ENCODE measurements around the gene ZNF592. TPM values are rescaled to one million over a fixed set of nuclear protein-coding genes. Genes with fewer than 3 reads are reported as not detected.

Gene ZNF592
- total and polyA plus RNA-seq, 5 experiments from 2014 or later, result 3.2 to 40.7 (median 9.4) TPM

DNA sequence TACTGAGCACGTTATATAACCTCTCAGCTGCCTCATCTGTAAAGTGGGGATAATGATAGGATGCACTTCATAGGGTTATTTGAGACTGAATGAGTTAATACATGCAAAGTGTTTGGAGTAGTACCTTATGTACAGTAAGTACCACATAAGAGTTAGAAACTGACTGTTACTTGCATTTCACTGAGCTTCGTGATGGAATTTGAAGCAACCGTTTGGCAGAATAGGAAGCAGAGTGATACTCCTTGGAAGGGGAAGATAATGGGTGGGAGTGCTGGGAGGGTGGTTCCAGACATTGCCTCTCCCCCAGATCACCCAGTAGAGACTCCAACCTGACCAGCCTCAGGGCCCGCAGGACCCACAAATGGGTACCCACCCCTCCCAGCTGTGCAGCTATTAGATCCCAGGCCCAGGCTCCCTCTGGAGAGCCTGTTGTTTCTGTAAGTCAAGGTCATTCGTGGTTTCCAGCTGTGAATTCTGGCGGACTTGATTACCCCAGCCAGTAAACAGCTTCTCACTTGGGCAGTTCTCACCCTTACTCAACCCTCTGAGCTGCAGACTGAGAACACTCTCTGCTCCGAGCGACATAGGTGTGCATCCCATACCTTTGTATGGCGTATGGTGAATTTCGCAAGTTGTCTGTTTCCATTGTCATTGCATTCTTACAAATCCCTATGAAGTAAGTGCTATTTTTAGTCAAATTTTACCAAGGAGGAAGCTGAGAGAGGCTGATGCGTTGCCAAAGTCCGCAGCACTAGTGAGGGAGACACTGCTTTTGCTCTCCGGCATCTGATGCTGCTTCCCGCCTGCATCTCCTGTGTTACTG lies 79.9 kb downstream of the ZNF592 start:
- H3K4me3 Mint-ChIP-seq, result no peak overlapping the region
- no peak overlapping the region for H3K27ac Mint-ChIP-seq
- no peak for ATAC-seq
- no peaks in the 10 kb centered on the region for H3K4me1 Mint-ChIP-seq
- no peaks in the 10 kb centered on the region for H3K36me3 Mint-ChIP-seq
- no peaks in the 10 kb centered on the region for H3K9me3 Mint-ChIP-seq
- POLR2A ChIA-PET, result no interaction called here
- H3K27me3 Mint-ChIP-seq, result peaks cover 0 to 2% (median 0%) of the 10 kb centered on the region in 5 donors
- DNase-seq, result no peak

- H3K9me3 Mint-ChIP-seq, result no peaks in the 10 kb centered on the region
- no peak for ATAC-seq
- no peaks in the 10 kb centered on the region for H3K36me3 Mint-ChIP-seq
Observed at GRCh38 chr15:84829428-84829827, 81.0 kb downstream of the ZNF592 start.

DNA sequence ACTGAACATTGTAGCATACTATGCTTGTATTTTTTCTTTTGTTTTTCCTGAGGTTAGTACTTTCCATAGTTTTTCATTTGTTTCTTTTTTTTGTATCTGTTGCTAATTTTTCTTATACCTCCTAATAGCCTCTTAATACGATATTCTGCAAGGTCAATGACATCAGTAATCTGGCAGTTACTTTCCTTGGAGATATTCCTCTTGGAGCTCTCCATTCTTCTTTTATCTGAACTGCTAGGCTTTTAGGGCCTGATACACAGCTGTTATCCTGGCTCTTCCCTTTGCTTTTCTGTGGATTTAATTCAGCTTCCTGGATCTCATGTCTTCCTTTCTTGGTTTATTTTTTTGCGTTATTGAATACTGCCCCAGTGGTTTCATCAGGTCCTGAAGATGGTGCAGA lies 81.6 kb downstream of the ZNF592 start:
- H3K9me3 Mint-ChIP-seq, result no peaks in the 10 kb centered on the region
- peaks cover 0 to 2% (median 0%) of the 10 kb centered on the region in 5 donors for H3K27me3 Mint-ChIP-seq
- POLR2A ChIA-PET, result no interaction called here
- no peak overlapping the region for H3K4me3 Mint-ChIP-seq
- no peak overlapping the region for H3K27ac Mint-ChIP-seq
- H3K4me1 Mint-ChIP-seq, result no peaks in the 10 kb centered on the region
- ATAC-seq (no peak), DNase-seq (no peak)
- H3K36me3 Mint-ChIP-seq, result no peaks in the 10 kb centered on the region

More at GRCh38 chr15:84829428-84829827, 81.0 kb downstream of the ZNF592 start:
- no peak for DNase-seq
- POLR2A ChIA-PET, result no interaction called here
- Mint-ChIP-seq H3K4me1 (no peaks in the 10 kb centered on the region), H3K27ac (no peak overlapping the region), H3K4me3 (no peak overlapping the region), H3K27me3 (peaks cover 0 to 2% (median 0%) of the 10 kb centered on the region in 5 donors)

GRCh38 chr15:84831028-84831427 lies 82.6 kb downstream of the ZNF592 start:
- no peaks in the 10 kb centered on the region for H3K36me3 Mint-ChIP-seq
- peaks cover 0 to 8% (median 2%) of the 10 kb centered on the region in 5 donors for H3K27me3 Mint-ChIP-seq
- no peaks in the 10 kb centered on the region for H3K9me3 Mint-ChIP-seq
- no peaks in the 10 kb centered on the region for H3K4me1 Mint-ChIP-seq
- H3K27ac Mint-ChIP-seq, result peak overlapping the region in 1 of 10 donors; percentile 45
- DNase-seq (no peak), ATAC-seq (no peak)
- POLR2A ChIA-PET, result no interaction called here
- H3K4me3 Mint-ChIP-seq, result no peak overlapping the region

DNA sequence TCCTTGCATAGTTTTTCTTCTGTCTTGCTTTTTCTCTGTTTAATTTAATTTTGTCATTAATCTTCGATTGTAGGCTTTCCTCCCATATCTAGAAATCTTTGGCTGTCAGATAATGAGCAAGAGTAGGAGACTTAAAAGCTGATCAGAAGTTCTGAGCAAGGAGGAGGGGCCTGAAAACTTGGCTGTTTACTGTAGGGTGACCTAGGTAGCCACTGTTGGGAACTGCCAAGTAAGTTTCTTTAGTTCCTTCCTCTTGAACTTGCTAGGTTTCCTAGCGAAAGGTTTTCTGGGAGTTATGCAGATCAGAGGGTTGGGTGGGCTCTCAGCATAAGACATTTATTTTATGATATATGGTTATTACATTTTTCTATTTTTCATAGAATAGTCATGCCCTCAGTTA lies 83.2 kb downstream of the ZNF592 start:
- H3K9me3 Mint-ChIP-seq, result no peaks in the 10 kb centered on the region
- POLR2A ChIA-PET, result no interaction called here
- H3K36me3 Mint-ChIP-seq, result no peaks in the 10 kb centered on the region
- no peaks in the 10 kb centered on the region for H3K4me1 Mint-ChIP-seq
- DNase-seq (no peak), ATAC-seq (no peak)
- H3K27me3 Mint-ChIP-seq, result peaks cover 0 to 14% (median 2%) of the 10 kb centered on the region in 5 donors
- no peak overlapping the region for H3K27ac Mint-ChIP-seq
- H3K4me3 Mint-ChIP-seq, result no peak overlapping the region

- no peak overlapping the region for H3K27ac Mint-ChIP-seq
- no peak for DNase-seq
- ATAC-seq, result no peak
Observed at GRCh38 chr15:84832448-84833040, 84.2 kb downstream of the ZNF592 start.

DNA sequence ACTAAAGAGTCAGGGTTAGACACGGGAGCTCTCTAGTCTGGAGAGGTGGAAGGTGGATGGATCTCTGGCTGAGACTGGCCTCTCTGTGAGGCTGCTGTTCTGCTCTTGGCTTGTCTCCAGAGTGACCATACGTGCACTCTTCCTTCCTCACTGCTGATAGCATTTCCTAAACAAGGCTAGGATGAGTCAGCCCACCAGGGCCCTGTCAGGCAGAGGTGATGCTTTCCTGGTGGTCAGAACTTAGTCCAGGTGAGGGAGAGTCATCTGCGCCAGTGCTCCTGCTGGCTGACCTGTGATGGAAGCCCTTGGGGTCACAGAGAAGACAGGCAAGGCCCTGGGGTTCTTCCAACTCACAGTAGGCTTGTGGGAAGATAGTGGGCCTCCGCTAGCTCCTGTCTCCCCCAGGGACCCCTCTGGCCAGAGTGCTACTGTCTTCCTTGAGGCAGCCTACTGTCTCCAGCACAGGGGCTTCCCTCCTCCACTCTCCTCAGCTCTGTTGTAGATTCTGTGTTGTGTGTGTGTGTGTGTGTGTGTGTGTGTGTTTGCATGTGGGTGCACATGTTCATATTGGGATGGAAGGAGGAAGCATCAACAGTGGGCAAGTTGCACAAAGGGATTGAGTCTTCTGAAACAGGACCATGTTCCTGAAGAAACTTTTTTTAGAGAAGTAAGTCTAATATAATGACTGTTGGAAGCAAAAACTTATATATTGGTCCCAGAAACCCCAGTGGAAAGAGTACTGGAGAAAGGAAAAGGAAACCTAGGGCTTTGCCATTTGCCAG lies 85.2 kb downstream of the ZNF592 start:
- Mint-ChIP-seq H3K4me1 (no peaks in the 10 kb centered on the region), H3K27me3 (peaks cover 0 to 15% (median 4%) of the 10 kb centered on the region in 5 donors), H3K36me3 (no peaks in the 10 kb centered on the region), H3K27ac (peak overlapping the region in 1 of 10 donors; percentile 24), H3K9me3 (no peaks in the 10 kb centered on the region), H3K4me3 (no peak overlapping the region)
- no peak for DNase-seq
- ATAC-seq, result no peak
- POLR2A ChIA-PET, result no interaction called here

More at GRCh38 chr15:84832448-84833040, 84.2 kb downstream of the ZNF592 start:
- no peaks in the 10 kb centered on the region for H3K36me3 Mint-ChIP-seq
- no peaks in the 10 kb centered on the region for H3K4me1 Mint-ChIP-seq
- peaks cover 0 to 15% (median 2%) of the 10 kb centered on the region in 5 donors for H3K27me3 Mint-ChIP-seq
- no peak overlapping the region for H3K4me3 Mint-ChIP-seq
- no peaks in the 10 kb centered on the region for H3K9me3 Mint-ChIP-seq
- POLR2A ChIA-PET, result no interaction called here

DNA sequence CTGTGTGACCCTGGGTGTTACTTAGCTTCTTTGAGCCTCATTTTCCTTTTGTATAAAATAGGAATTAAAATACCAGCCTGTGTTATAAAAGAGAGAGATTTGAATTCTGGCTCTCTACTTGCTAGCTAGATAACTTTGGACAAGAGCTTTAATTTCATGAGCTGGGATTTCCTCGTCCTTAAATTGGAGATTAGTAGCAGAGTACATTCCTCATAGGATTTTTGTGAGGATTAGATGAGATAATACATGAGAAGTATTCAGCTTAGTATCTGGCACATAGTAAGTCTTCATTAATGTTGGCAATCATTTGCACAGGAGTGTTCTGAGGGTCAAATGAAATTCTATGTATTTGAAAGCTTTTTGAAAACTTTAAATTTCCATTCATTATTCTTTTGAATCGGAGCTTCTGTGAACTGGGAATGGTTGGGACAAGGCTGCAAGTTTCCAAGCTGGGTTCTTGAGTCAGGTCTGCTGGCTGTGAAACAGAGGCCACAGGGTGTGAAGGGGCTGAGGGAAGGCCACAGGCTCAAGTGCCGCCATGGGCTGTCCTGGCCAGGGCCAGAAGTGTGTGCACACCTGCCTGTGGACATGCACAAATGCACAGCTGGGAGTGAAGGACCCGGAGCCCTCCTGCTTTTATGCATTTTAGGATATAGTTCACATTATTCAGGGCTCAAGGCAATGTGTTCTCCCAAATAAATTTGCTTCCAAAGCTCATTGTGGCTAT lies 86.0 kb downstream of the ZNF592 start:
- H3K4me3 Mint-ChIP-seq, result no peak overlapping the region
- no peaks in the 10 kb centered on the region for H3K9me3 Mint-ChIP-seq
- no peaks in the 10 kb centered on the region for H3K4me1 Mint-ChIP-seq
- no peaks in the 10 kb centered on the region for H3K36me3 Mint-ChIP-seq
- H3K27me3 Mint-ChIP-seq, result peaks cover 0 to 15% (median 4%) of the 10 kb centered on the region in 5 donors
- POLR2A ChIA-PET, result no interaction called here
- ATAC-seq (no peak), DNase-seq (no peak)
- H3K27ac Mint-ChIP-seq, result no peak overlapping the region

GRCh38 chr15:84834969-84835368 lies 86.6 kb downstream of the ZNF592 start:
- peaks cover 0 to 15% (median 4%) of the 10 kb centered on the region in 5 donors for H3K27me3 Mint-ChIP-seq
- no peaks in the 10 kb centered on the region for H3K9me3 Mint-ChIP-seq
- ATAC-seq (no peak), DNase-seq (no peak)
- POLR2A ChIA-PET, result no interaction called here
- no peaks in the 10 kb centered on the region for H3K4me1 Mint-ChIP-seq
- H3K4me3 Mint-ChIP-seq, result no peak overlapping the region
- H3K27ac Mint-ChIP-seq, result no peak overlapping the region
- no peaks in the 10 kb centered on the region for H3K36me3 Mint-ChIP-seq

DNA sequence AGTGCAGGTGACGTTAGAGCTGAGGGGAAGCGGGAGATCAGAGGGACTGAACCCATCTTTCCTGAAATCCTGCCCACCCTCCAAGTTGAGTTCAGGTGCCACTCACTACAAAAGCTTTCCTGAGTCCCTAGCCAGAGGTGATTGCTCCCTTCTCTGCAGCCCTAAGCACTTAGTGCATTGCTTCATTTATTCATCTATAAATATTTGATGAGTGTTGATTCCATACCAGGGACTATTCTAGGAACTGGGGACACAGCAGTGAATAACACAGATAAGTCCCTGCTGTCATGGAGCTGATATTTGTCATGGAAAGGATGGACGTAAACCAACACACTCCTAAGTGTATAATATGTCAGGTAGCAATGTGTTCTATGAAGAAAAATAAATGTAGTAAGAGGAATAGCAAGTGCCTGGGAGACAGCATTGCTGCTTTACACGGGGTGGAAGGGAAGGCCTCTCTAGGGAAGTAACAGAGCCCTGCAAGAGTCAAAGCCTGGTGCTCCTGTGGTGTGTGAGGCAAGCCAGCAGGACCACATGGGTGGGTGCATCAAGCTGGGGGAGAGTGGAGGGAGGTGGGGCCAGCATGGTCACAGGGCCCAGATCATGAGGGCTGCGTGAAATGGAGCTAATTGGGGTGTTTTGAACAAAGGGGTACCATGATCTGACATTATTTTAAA lies 87.4 kb downstream of the ZNF592 start:
- Mint-ChIP-seq H3K9me3 (no peaks in the 10 kb centered on the region), H3K27me3 (peaks cover 0 to 15% (median 4%) of the 10 kb centered on the region in 5 donors), H3K4me3 (no peak overlapping the region), H3K36me3 (no peaks in the 10 kb centered on the region), H3K27ac (peak overlapping the region in 1 of 10 donors; percentile 26), H3K4me1 (no peaks in the 10 kb centered on the region)
- DNase-seq, result no peak
- POLR2A ChIA-PET, result no interaction called here
- no peak for ATAC-seq

- POLR2A ChIA-PET, result no interaction called here
- H3K4me3 Mint-ChIP-seq, result no peak overlapping the region
- no peak for ATAC-seq
- no peaks in the 10 kb centered on the region for H3K36me3 Mint-ChIP-seq
- no peaks in the 10 kb centered on the region for H3K9me3 Mint-ChIP-seq
- DNase-seq, result no peak
- peak overlapping the region in 1 of 10 donors; percentile 2 for H3K27ac Mint-ChIP-seq
- H3K27me3 Mint-ChIP-seq, result peaks cover 0 to 16% (median 4%) of the 10 kb centered on the region in 5 donors
- no peaks in the 10 kb centered on the region for H3K4me1 Mint-ChIP-seq
Observed at GRCh38 chr15:84836844-84837243, 88.5 kb downstream of the ZNF592 start.

GRCh38 chr15:84839714-84840113 lies 91.3 kb downstream of the ZNF592 start:
- no peak for DNase-seq
- Mint-ChIP-seq H3K27me3 (peaks cover 0 to 24% (median 4%) of the 10 kb centered on the region in 5 donors), H3K9me3 (no peaks in the 10 kb centered on the region), H3K4me3 (no peak overlapping the region), H3K4me1 (no peaks in the 10 kb centered on the region), H3K27ac (no peak overlapping the region), H3K36me3 (no peaks in the 10 kb centered on the region)
- no peak for ATAC-seq
- POLR2A ChIA-PET, result no interaction called here
